K562 (cell line): ENCODE data around the gene CDR2L. TPM values are rescaled to one million over a fixed set of nuclear protein-coding genes. Genes with fewer than 3 reads are reported as not detected.

Source experiments
- BRF1 ChIP-seq: IDR thresholded peaks from 3 replicates; pipeline ENCODE4 v1.6.1; 2011; ENCODE audit warnings: borderline replicate concordance, mild to moderate bottlenecking; ENCODE audit not compliant: insufficient read length; ENCODE audit errors: extremely low read depth
- ELK3 ChIP-seq: fragments of 450-650 bp; formaldehyde crosslinking; IDR thresholded peaks from 2 replicates; pipeline ENCODE4 v1.4.0; 2020; ENCODE audit warnings: mild to moderate bottlenecking
- GATA2 ChIP-seq: sonication (generic); formaldehyde crosslinking; IDR thresholded peaks from 2 replicates; pipeline ENCODE4 v1.4.0; 2020; ENCODE audit warnings: mild to moderate bottlenecking, missing genetic modification reagents
- MCM2 ChIP-seq: fragments of 450-650 bp; IDR thresholded peaks from 2 replicates; pipeline ENCODE4 v1.6.1; 2017; ENCODE audit warnings: low read depth, mild to moderate bottlenecking
- MGA ChIP-seq: fragments of 450-650 bp; IDR thresholded peaks from 2 replicates; pipeline ENCODE4 v1.6.1; 2016; ENCODE audit warnings: mild to moderate bottlenecking, moderate library complexity
- NFE2L1 ChIP-seq: fragments of 450-650 bp; IDR thresholded peaks from 2 replicates; pipeline ENCODE4 v1.6.1; 2016; ENCODE audit warnings: missing genetic modification characterization, low read depth, mild to moderate bottlenecking, missing compliant biosample characterization, moderate library complexity, borderline replicate concordance
- SIN3B ChIP-seq: fragments of 450-650 bp; IDR thresholded peaks from 2 replicates; pipeline ENCODE4 v1.6.1; 2017; ENCODE audit warnings: low read depth, mild to moderate bottlenecking, moderate library complexity
- TEAD1 ChIP-seq, 2 experiments: fragments of 450-650 bp in 1 of 2; sonication (generic) in 1 of 2; formaldehyde crosslinking; IDR thresholded peaks; 2 replicates each; pipeline versions ENCODE4 v1.4.0 to v1.8.0; 2020 to 2022; ENCODE audit warnings: mild to moderate bottlenecking in 2 of 2, missing genetic modification reagents in 1 of 2
- ZNF224 ChIP-seq: sonication (generic); formaldehyde crosslinking; IDR thresholded peaks from 2 replicates; pipeline ENCODE4 v1.8.0; 2022; ENCODE audit warnings: mild to moderate bottlenecking, missing genetic modification reagents
- ZNF696 ChIP-seq: fragments of 250-450 bp; sonication (Bioruptor Pico); conservative IDR thresholded peaks from 2 replicates; pipeline ENCODE4 v1.4.0; 2020; ENCODE audit warnings: mild to moderate bottlenecking, moderate library complexity
- polyA plus RNA-seq, 8 experiments: library from polyadenylated mRNA; depleted of rRNA in 4 of 8; stranded (reverse) in 5 of 8; unstranded in 3 of 8; fragments of >200 nt; fragmentation: Nextera tagmentation in 2 of 8; fragmentation: Illumina TruSeq in 1 of 8; extraction: Ambion mirVana in 2 of 8; extraction: Trizol in 1 of 8; gene quantifications; 2 replicates each; pipeline versions ENCODE4 v1.2.1 to v1.2.3, GENCODE V29; 2011 to 2014; ENCODE audit warnings: inconsistent platforms in 1 of 8, missing spikeins in 1 of 8
- total RNA-seq, 7 experiments: library from RNA; depleted of rRNA in 6 of 7; stranded (reverse); fragments of >200 nt in 6 of 7; fragmentation: Illumina TruSeq in 2 of 7; extraction: Trizol in 2 of 7; gene quantifications; 2 replicates each; pipeline versions ENCODE4 v1.2.1 to v1.2.3, GENCODE V29; 2011 to 2021; ENCODE audit warnings: low replicate concordance in 1 of 7
- TF ChIP-seq, protein P1 (sequence below): fragments of 450-650 bp; IDR thresholded peaks from 2 replicates; pipeline ENCODE4 v1.6.1; 2018; ENCODE audit not compliant: partially characterized antibody

Gene CDR2L
- total and polyA plus RNA-seq, 9 of the 15 experiments (the other 6 are each of a cell fraction or from before 2014, with no cell fraction given) = 2.7 to 16.0 (median 7.3) TPM

DNA sequence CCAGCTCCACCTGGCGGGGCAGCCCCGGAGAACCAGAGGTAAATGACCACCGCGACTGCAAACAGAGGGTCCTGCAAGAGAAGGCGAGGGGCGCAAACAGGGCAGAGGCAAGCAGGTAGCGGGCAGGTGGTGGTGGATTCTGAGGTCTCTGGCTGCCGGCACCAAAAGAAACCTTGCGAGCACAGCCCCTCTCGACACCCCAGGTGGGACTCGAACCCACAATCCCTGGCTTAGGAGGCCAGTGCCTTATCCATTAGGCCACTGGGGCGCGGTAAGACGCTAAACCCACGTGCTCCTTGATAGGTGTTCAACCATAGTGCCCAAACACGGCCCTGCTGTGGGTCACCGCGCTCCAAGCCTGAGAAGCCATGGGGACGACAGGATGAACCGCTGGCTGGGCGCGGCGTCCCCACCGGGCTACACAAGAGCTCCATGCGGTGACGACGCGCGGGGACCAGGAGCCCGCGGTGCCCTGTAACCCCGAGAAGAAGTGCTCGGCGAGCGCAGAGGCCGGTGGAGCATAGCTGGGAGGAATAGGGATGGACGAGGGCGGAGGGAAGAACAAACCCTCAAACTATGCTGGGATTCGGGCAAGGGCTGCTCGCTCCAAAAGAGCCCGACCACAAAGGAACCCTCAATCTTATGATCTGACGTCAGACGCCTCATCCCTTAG lies 46.9 kb downstream of the CDR2L start (continued):
- TF ChIP-seq, protein P1, sequence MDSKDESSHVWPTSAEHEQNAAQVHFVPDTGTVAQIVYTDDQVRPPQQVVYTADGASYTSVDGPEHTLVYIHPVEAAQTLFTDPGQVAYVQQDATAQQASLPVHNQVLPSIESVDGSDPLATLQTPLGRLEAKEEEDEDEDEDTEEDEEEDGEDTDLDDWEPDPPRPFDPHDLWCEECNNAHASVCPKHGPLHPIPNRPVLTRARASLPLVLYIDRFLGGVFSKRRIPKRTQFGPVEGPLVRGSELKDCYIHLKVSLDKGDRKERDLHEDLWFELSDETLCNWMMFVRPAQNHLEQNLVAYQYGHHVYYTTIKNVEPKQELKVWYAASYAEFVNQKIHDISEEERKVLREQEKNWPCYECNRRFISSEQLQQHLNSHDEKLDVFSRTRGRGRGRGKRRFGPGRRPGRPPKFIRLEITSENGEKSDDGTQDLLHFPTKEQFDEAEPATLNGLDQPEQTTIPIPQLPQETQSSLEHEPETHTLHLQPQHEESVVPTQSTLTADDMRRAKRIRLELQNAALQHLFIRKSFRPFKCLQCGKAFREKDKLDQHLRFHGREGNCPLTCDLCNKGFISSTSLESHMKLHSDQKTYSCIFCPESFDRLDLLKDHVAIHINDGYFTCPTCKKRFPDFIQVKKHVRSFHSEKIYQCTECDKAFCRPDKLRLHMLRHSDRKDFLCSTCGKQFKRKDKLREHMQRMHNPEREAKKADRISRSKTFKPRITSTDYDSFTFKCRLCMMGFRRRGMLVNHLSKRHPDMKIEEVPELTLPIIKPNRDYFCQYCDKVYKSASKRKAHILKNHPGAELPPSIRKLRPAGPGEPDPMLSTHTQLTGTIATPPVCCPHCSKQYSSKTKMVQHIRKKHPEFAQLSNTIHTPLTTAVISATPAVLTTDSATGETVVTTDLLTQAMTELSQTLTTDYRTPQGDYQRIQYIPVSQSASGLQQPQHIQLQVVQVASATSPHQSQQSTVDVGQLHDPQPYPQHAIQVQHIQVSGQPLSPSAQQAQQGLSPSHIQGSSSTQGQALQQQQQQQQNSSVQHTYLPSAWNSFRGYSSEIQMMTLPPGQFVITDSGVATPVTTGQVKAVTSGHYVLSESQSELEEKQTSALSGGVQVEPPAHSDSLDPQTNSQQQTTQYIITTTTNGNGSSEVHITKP = no peak
- no peak; the same call in 1 of the 2 replicates for TF ChIP-seq SIN3B
- TF ChIP-seq MCM2 = no peak
- no peak for TF ChIP-seq ELK3
- no peak for TF ChIP-seq GATA2
- peak in 1 of 2 experiments; percentile 77; a peak in 2 of 4 replicates for TF ChIP-seq TEAD1 (CRISPR knock-in tag; IDR thresholded peaks at IDR 0.05)
- TF ChIP-seq ZNF696 (CRISPR knock-in tag) = no peak
- TF ChIP-seq MGA = peak; percentile 91
- TF ChIP-seq BRF1 = peak; percentile 40
- no peak for TF ChIP-seq ZNF224 (CRISPR knock-in tag)
- no peak for TF ChIP-seq NFE2L1 (tag)
